Measurements from ENCODE around the gene FHL1. TPM values are rescaled to one million over a fixed set of nuclear protein-coding genes. Genes with fewer than 3 reads are reported as not detected.
A peak's percentile ranks its signal among the peaks of the same experiment; 100 is the strongest.

The FHL1 gene
- total RNA-seq, 4 donors from 2014 or later = 139 to 617 (median 162) TPM

DNA sequence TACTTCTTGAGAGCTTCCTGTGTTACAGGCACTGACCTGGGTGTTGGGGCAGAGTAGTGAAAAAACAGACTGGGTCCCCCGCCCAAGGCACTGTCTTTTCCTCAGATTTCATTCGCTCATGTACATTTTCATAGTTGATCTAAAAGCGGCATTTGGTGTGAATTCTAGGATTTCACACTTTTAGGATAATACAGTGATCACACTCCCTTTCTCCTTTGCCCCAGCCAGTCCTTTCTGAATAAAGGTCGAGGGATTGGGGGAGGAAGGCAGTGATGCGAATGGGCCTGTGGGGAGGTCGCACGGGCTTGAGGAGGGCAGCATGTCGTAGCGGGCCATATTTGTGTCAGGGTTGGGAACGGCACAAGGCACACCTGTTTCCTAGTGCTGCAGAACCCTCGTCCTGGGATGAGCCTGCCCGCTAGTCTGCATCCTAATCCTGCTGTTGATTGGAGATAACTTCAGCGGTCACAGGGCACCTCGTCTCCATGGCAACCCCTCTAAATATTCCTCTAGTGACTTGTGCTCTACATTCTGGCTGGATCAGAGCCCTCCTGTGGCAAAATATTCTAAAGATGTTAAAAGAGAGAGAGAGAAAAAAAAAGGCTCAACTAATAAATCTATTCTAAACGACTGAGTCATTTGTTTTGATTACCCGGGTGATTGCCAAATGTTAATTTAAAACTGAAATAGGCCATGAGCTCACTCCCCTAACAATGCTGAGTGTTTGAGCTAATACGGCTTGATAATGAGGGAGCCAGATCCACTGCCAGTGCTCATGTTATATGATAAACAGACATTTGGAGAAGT lies 21.8 kb downstream of the FHL1 start:
- Histone ChIP-seq H3K9me3 (no peaks in the 10 kb centered on the region), H3K4me1 (peaks cover 0 to 15% (median 3%) of the 10 kb centered on the region in 4 donors), H3K4me3 (no peak overlapping the region), H3K27me3 (no peaks in the 10 kb centered on the region), H3K36me3 (no peaks in the 10 kb centered on the region), H3K27ac (peak overlapping the region; percentile 69 to 94 (median 81))
- in situ Hi-C loops (cut with MboI; ENCODE audit: low pct_ligation_motif_present in 1 of 4, low pct_unique_long_range_greater_than_20kb in 1 of 4, low sequenced_read_pairs in 3 of 4) = loop anchor here in 1 of 4 donors (25.0 kb wide), 1 partner anchor 132 kb away; no protein-coding TSS in a partner anchor
- WGBS, 2 donors (ENCODE audit: low coverage in 1 of 2) = 47% methylated on average over 17 of the region's 17 CpGs; no CpG with 5 or more reads in 1 of the 2 donors
- DNase-seq = peak; percentile 47
- no peak for TF ChIP-seq POLR2A (IDR thresholded peaks at IDR 0.05)
- TF ChIP-seq POLR2AphosphoS5 (IDR thresholded peaks at IDR 0.05) = peak in 2 of 3 donors; percentile 38 to 53
- intact Hi-C loops (cut with DNase I; ENCODE audit: low total_unique reads) = no loop called here

DNA sequence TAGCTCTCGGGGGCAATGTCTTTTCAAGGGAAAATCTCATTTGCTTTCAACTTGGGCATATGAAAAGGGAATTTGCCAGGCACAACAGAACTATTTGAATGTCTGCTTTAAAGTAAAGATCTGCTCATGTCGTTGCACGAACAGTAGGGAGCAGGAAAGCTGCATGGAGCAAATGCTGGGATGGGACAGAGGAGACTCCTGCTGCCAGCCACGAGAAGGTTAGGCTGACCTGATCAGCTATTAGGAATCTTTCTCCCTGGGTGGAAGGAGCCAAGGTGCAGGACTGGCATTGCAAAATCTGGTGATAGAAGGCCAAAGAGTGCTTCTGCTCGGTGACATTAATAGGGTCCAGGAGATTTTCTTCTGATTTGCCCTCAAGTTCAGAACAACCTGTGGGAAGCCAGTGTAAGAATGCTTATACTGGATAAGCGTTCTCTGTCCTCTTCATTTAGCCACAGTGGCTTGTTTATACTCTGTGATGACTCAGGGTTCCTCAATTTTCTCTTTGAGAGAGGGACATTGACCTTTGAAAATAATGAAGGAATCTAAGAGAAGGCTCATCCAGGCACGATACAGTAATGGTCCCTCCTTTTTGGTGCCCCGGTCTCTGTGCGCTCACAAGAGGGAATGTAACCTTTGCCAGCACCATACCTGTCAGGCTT lies 22.9 kb downstream of the FHL1 start:
- no peak for DNase-seq
- in situ Hi-C loops (cut with MboI; ENCODE audit: low pct_ligation_motif_present in 1 of 4, low pct_unique_long_range_greater_than_20kb in 1 of 4, low sequenced_read_pairs in 3 of 4) = loop anchor here in 1 of 4 donors (25.0 kb wide), 1 partner anchor 133 kb away; no protein-coding TSS in a partner anchor
- TF ChIP-seq POLR2AphosphoS5 (IDR thresholded peaks at IDR 0.05) (no peak), EP300 (IDR thresholded peaks at IDR 0.05; ENCODE audit: low read depth) (no peak), POLR2A (IDR thresholded peaks at IDR 0.05) (no peak)
- TF ChIP-seq, protein P1, sequence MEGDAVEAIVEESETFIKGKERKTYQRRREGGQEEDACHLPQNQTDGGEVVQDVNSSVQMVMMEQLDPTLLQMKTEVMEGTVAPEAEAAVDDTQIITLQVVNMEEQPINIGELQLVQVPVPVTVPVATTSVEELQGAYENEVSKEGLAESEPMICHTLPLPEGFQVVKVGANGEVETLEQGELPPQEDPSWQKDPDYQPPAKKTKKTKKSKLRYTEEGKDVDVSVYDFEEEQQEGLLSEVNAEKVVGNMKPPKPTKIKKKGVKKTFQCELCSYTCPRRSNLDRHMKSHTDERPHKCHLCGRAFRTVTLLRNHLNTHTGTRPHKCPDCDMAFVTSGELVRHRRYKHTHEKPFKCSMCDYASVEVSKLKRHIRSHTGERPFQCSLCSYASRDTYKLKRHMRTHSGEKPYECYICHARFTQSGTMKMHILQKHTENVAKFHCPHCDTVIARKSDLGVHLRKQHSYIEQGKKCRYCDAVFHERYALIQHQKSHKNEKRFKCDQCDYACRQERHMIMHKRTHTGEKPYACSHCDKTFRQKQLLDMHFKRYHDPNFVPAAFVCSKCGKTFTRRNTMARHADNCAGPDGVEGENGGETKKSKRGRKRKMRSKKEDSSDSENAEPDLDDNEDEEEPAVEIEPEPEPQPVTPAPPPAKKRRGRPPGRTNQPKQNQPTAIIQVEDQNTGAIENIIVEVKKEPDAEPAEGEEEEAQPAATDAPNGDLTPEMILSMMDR (IDR thresholded peaks at IDR 0.05) = no peak
- H3K9me3 ChIP-seq = no peaks in the 10 kb centered on the region
- peaks cover 0 to 17% (median 3%) of the 10 kb centered on the region in 4 donors for H3K4me1 ChIP-seq
- no peaks in the 10 kb centered on the region for H3K36me3 ChIP-seq
- WGBS, 2 donors (ENCODE audit: low coverage in 1 of 2) = 67% methylated on average over 9 of the region's 9 CpGs; no CpG with 5 or more reads in 1 of the 2 donors
- intact Hi-C loops (cut with DNase I; ENCODE audit: low total_unique reads) = loop anchor here (5.0 kb wide), 1 partner anchor 37 kb away; no protein-coding TSS in a partner anchor
- peak overlapping the region; percentile 69 to 85 (median 79) for H3K27ac ChIP-seq
- H3K27me3 ChIP-seq = no peaks in the 10 kb centered on the region
- H3K4me3 ChIP-seq = no peak overlapping the region

DNA sequence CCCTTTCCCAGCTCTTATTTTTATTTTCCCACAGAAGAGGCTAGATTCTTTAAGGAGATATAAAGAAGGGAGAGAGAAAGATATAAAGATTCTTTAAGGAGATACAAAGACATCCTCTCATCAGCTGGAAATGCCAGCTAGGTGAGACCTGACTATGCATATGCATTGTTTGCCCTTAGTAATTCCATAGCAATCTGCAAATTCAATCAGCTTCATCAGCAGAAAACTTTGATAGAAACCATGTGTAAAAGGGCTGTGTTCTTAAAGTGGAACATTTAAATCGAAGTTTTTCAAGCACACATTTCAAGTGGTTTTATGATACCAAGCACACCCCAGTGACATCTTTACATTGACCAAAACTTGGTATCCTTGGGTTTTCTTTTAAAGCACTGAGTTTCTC lies 24.1 kb downstream of the FHL1 start:
- in situ Hi-C loops (cut with MboI; ENCODE audit: low pct_ligation_motif_present in 1 of 4, low pct_unique_long_range_greater_than_20kb in 1 of 4, low sequenced_read_pairs in 3 of 4) = loop anchor here in 1 of 4 donors (25.0 kb wide), 1 partner anchor 134 kb away; no protein-coding TSS in a partner anchor
- TF ChIP-seq POLR2AphosphoS5 (IDR thresholded peaks at IDR 0.05) = no peak
- TF ChIP-seq EP300 (IDR thresholded peaks at IDR 0.05; ENCODE audit: low read depth) = no peak
- TF ChIP-seq, protein P1 (IDR thresholded peaks at IDR 0.05) = no peak
- no peak for TF ChIP-seq POLR2A (IDR thresholded peaks at IDR 0.05)
- Histone ChIP-seq H3K27me3 (no peaks in the 10 kb centered on the region), H3K36me3 (no peaks in the 10 kb centered on the region), H3K4me3 (no peak overlapping the region), H3K4me1 (peaks cover 0 to 24% (median 3%) of the 10 kb centered on the region in 4 donors), H3K9me3 (no peaks in the 10 kb centered on the region), H3K27ac (peak overlapping the region; percentile 69 to 85 (median 79))
- intact Hi-C loops (cut with DNase I; ENCODE audit: low total_unique reads) = loop anchor here (5.0 kb wide), 1 partner anchor 36 kb away; no protein-coding TSS in a partner anchor
- no peak for DNase-seq
- 51% methylated on average over 1 of the region's 1 CpG; no CpG with 5 or more reads in 1 of the 2 donors for WGBS, 2 donors (ENCODE audit: low coverage in 1 of 2)

DNA sequence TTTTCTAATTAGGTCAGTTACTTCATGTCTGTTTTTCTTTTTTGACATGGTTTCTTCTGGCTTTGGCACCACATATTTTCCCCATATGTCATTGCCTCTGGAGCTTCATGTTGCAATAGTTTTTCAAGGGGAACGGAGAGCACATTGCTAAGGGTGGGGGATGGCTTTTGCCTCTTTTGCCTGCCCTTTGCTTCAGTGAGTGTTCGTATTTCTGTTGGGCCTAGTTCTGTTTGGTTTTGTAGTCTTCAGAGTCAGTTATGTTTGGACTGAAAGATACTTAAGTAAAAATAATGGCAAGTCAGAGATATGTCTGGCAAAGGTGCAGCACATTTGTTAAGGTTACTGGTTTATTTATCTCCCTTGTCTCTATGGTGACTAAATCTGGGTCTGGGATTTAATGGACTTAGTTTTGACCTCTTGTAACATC lies 29.1 kb downstream of the FHL1 start:
- 46% methylated on average over 2 of the region's 2 CpGs; no CpG with 5 or more reads in 1 of the 2 donors for WGBS, 2 donors (ENCODE audit: low coverage in 1 of 2)
- Histone ChIP-seq H3K27me3 (no peaks in the 10 kb centered on the region), H3K4me1 (peaks cover 0 to 11% (median 2%) of the 10 kb centered on the region in 4 donors), H3K9me3 (no peaks in the 10 kb centered on the region), H3K36me3 (no peaks in the 10 kb centered on the region), H3K27ac (peak overlapping the region; percentile 69 to 85 (median 79)), H3K4me3 (no peak overlapping the region)
- in situ Hi-C loops (cut with MboI; ENCODE audit: low pct_ligation_motif_present in 1 of 4, low pct_unique_long_range_greater_than_20kb in 1 of 4, low sequenced_read_pairs in 3 of 4) = no loop called here
- TF ChIP-seq POLR2AphosphoS5 (IDR thresholded peaks at IDR 0.05) (peak; percentile 60 to 87 (median 71)), EP300 (IDR thresholded peaks at IDR 0.05; ENCODE audit: low read depth) (no peak), POLR2A (IDR thresholded peaks at IDR 0.05) (no peak)
- intact Hi-C loops (cut with DNase I; ENCODE audit: low total_unique reads) = no loop called here
- DNase-seq = no peak

All from transverse colon (tissue), 4 donors.